BLaER1 (cell line): ENCODE data around the gene NDUFA9.

Experiments used
- H3K27ac ChIP-seq: shearing (Covaris generic); formaldehyde crosslinking; 2 replicates; pipeline ENCODE4 v1.8.1; 2022
- H3K27me3 ChIP-seq: shearing (Covaris generic); formaldehyde crosslinking; 2 replicates; pipeline ENCODE4 v1.8.1; 2022
- H3K36me3 ChIP-seq: shearing (Covaris generic); formaldehyde crosslinking; 2 replicates; pipeline ENCODE4 v1.8.1; 2022
- H3K4me1 ChIP-seq: shearing (Covaris generic); formaldehyde crosslinking; 2 replicates; pipeline ENCODE4 v1.8.1; 2022
- H3K4me2 ChIP-seq: shearing (Covaris generic); formaldehyde crosslinking; 2 replicates; pipeline ENCODE4 v1.8.1; 2022
- H3K4me3 ChIP-seq: shearing (Covaris generic); formaldehyde crosslinking; 2 replicates; pipeline ENCODE4 v1.8.1; 2022
- H3K9ac ChIP-seq: shearing (Covaris generic); formaldehyde crosslinking; 2 replicates; pipeline ENCODE4 v1.8.1; 2022
- H3K9me3 ChIP-seq: shearing (Covaris generic); formaldehyde crosslinking; 2 replicates; pipeline ENCODE4 v1.8.1; 2022
- H4K20me1 ChIP-seq: shearing (Covaris generic); formaldehyde crosslinking; 2 replicates; pipeline ENCODE4 v1.8.1; 2022
- Cebpa-rat ChIP-seq: shearing (Covaris generic); IDR thresholded peaks from 2 replicates; pipeline ENCODE4 v1.8.1; 2022

Gene NDUFA9

GRCh38 chr12:4648501-4649357 is at the start of gene NDUFA9, which contains the start of gene AKAP3:
Gene NDUFA9, plus strand, starts transcription at chr12:4649114. Its CDS starts 13 bp downstream, at chr12:4649127.
Gene AKAP3, minus strand, starts transcription at chr12:4649051. Its CDS starts 10,855 bp downstream, at chr12:4638196.
- H3K27ac ChIP-seq, result peak within 1 kb of the TSS; percentile 89
- peaks cover 18% of the 10 kb centered on the region; the same call in 1 of the 2 replicates for H3K36me3 ChIP-seq
- H3K4me3 ChIP-seq, result peak within 1 kb of the TSS; percentile 79
- no peak for TF ChIP-seq Cebpa-rat
- H3K27me3 ChIP-seq, result no peaks in the 10 kb centered on the region
- H3K9ac ChIP-seq, result peak within 1 kb of the TSS; percentile 90
- H3K4me1 ChIP-seq, result peaks cover 30% of the 10 kb centered on the region
- H3K4me2 ChIP-seq, result peak within 1 kb of the TSS; percentile 97
- H3K9me3 ChIP-seq, result no peaks in the 10 kb centered on the region
- H4K20me1 ChIP-seq, result peaks cover 31% of the 10 kb centered on the region

- H3K27me3 ChIP-seq, result no peaks in the 10 kb centered on the region; the same call in 1 of the 2 replicates
- H4K20me1 ChIP-seq, result no peaks in the 10 kb centered on the region
- H3K36me3 ChIP-seq, result no peaks in the 10 kb centered on the region
- no peak overlapping the region for H3K4me2 ChIP-seq
- no peak overlapping the region for H3K27ac ChIP-seq
- H3K9me3 ChIP-seq, result no peaks in the 10 kb centered on the region
- no peak overlapping the region for H3K4me3 ChIP-seq
- H3K4me1 ChIP-seq, result no peaks in the 10 kb centered on the region
- no peak for TF ChIP-seq Cebpa-rat
- no peak overlapping the region for H3K9ac ChIP-seq
Observed at GRCh38 chr12:4603421-4603820, 45.5 kb upstream of the NDUFA9 start.

GRCh38 chr12:4603946-4604345 is 45.0 kb upstream of the NDUFA9 start:
- no peaks in the 10 kb centered on the region; the same call in 1 of the 2 replicates for H3K27me3 ChIP-seq
- H4K20me1 ChIP-seq, result no peaks in the 10 kb centered on the region
- H3K4me3 ChIP-seq, result no peak overlapping the region
- no peak overlapping the region for H3K27ac ChIP-seq
- no peaks in the 10 kb centered on the region for H3K4me1 ChIP-seq
- no peaks in the 10 kb centered on the region for H3K36me3 ChIP-seq
- H3K9me3 ChIP-seq, result no peaks in the 10 kb centered on the region
- TF ChIP-seq Cebpa-rat, result no peak
- no peak overlapping the region for H3K9ac ChIP-seq
- no peak overlapping the region for H3K4me2 ChIP-seq

- H3K9me3 ChIP-seq, result no peaks in the 10 kb centered on the region
- no peak for TF ChIP-seq Cebpa-rat
- H3K9ac ChIP-seq, result peak overlapping the region; percentile 56
- peak overlapping the region; percentile 65 for H3K4me3 ChIP-seq
- H3K4me2 ChIP-seq, result peak overlapping the region; percentile 54
- no peaks in the 10 kb centered on the region for H3K36me3 ChIP-seq
- H4K20me1 ChIP-seq, result no peaks in the 10 kb centered on the region
- no peak overlapping the region for H3K27ac ChIP-seq
- H3K27me3 ChIP-seq, result no peaks in the 10 kb centered on the region
- no peaks in the 10 kb centered on the region for H3K4me1 ChIP-seq
Observed at GRCh38 chr12:4604684-4605193, 44.2 kb upstream of the NDUFA9 start.

GRCh38 chr12:4607056-4607455 is 41.9 kb upstream of the NDUFA9 start:
- Histone ChIP-seq H3K9me3 (no peaks in the 10 kb centered on the region), H3K27me3 (no peaks in the 10 kb centered on the region), H3K4me1 (no peaks in the 10 kb centered on the region), H3K4me3 (no peak overlapping the region), H3K27ac (no peak overlapping the region), H4K20me1 (no peaks in the 10 kb centered on the region), H3K36me3 (no peaks in the 10 kb centered on the region), H3K9ac (no peak overlapping the region), H3K4me2 (no peak overlapping the region)
- TF ChIP-seq Cebpa-rat, result no peak

GRCh38 chr12:4609071-4609470 is 39.8 kb upstream of the NDUFA9 start:
- Histone ChIP-seq H3K27me3 (no peaks in the 10 kb centered on the region), H3K9me3 (no peaks in the 10 kb centered on the region), H3K27ac (no peak overlapping the region), H4K20me1 (no peaks in the 10 kb centered on the region), H3K36me3 (no peaks in the 10 kb centered on the region), H3K9ac (no peak overlapping the region), H3K4me1 (no peaks in the 10 kb centered on the region), H3K4me2 (no peak overlapping the region), H3K4me3 (no peak overlapping the region)
- no peak for TF ChIP-seq Cebpa-rat

GRCh38 chr12:4610481-4610880 is 38.4 kb upstream of the NDUFA9 start:
- Histone ChIP-seq H3K27ac (no peak overlapping the region), H4K20me1 (no peaks in the 10 kb centered on the region), H3K4me2 (no peak overlapping the region), H3K9me3 (no peaks in the 10 kb centered on the region), H3K4me3 (no peak overlapping the region), H3K4me1 (no peaks in the 10 kb centered on the region), H3K9ac (no peak overlapping the region), H3K27me3 (no peaks in the 10 kb centered on the region), H3K36me3 (no peaks in the 10 kb centered on the region)
- TF ChIP-seq Cebpa-rat, result no peak

DNA sequence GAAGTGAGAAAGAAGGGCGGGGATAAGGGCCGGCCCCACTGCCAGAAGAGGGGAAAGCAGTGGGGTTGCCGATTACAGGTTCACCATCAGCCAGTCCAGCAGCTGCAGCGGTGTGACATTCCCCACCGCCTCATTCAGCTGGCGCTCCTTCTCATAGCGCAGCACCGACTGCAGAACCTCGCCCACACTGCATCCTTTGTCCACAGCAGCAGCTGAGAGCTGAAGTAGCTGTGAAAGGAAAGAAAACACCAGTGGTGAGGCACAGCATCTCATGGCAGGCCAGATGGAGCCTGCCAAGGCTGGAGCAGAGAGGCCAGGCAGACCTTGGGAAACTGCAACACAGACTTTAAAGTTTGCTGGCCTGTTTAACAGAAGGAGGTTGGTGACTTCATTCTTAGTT is 33.2 kb upstream of the NDUFA9 start:
- no peak overlapping the region for H3K9ac ChIP-seq
- H3K9me3 ChIP-seq, result no peaks in the 10 kb centered on the region
- no peaks in the 10 kb centered on the region for H4K20me1 ChIP-seq
- H3K4me1 ChIP-seq, result no peaks in the 10 kb centered on the region
- H3K27ac ChIP-seq, result no peak overlapping the region
- no peaks in the 10 kb centered on the region for H3K36me3 ChIP-seq
- no peaks in the 10 kb centered on the region for H3K27me3 ChIP-seq
- TF ChIP-seq Cebpa-rat, result no peak
- H3K4me2 ChIP-seq, result no peak overlapping the region
- H3K4me3 ChIP-seq, result no peak overlapping the region

GRCh38 chr12:4621511-4621910 is 27.4 kb upstream of the NDUFA9 start:
- H3K4me3 ChIP-seq, result no peak overlapping the region
- H4K20me1 ChIP-seq, result no peaks in the 10 kb centered on the region
- H3K27me3 ChIP-seq, result no peaks in the 10 kb centered on the region
- H3K4me2 ChIP-seq, result no peak overlapping the region
- no peaks in the 10 kb centered on the region for H3K9me3 ChIP-seq
- H3K4me1 ChIP-seq, result no peaks in the 10 kb centered on the region
- no peak overlapping the region for H3K9ac ChIP-seq
- TF ChIP-seq Cebpa-rat, result no peak
- no peak overlapping the region for H3K27ac ChIP-seq
- H3K36me3 ChIP-seq, result no peaks in the 10 kb centered on the region

GRCh38 chr12:4626543-4626942 is 22.4 kb upstream of the NDUFA9 start:
- no peak for TF ChIP-seq Cebpa-rat
- Histone ChIP-seq H3K4me2 (no peak overlapping the region), H3K36me3 (no peaks in the 10 kb centered on the region), H3K4me1 (no peaks in the 10 kb centered on the region), H3K27ac (no peak overlapping the region), H3K27me3 (no peaks in the 10 kb centered on the region), H3K4me3 (no peak overlapping the region), H3K9ac (no peak overlapping the region), H3K9me3 (no peaks in the 10 kb centered on the region), H4K20me1 (no peaks in the 10 kb centered on the region)
